IgD-negative memory B cell (primary cell): ENCODE measurements around the gene TTC29. TPM values are rescaled to one million over a fixed set of nuclear protein-coding genes. Genes with fewer than 3 reads are reported as not detected.

Experiments
- H3K27ac Mint-ChIP-seq, 3 donors: one replicate each; pipeline ENCODE4 v1.8.0; 2020 to 2022; ENCODE audit warnings: mild to moderate bottlenecking in 3 of 3, mixed read lengths in 3 of 3, moderate library complexity in 1 of 3
- H3K27me3 Mint-ChIP-seq: one replicate; pipeline ENCODE4 v1.8.0; 2021; ENCODE audit warnings: mixed read lengths
- H3K36me3 Mint-ChIP-seq: one replicate; pipeline ENCODE4 v1.8.0; 2020; ENCODE audit warnings: mild to moderate bottlenecking, mixed read lengths
- H3K4me1 Mint-ChIP-seq, 3 donors: one replicate each; pipeline ENCODE4 v1.8.0; 2020 to 2022; ENCODE audit warnings: mixed read lengths in 3 of 3, mild to moderate bottlenecking in 1 of 3
- H3K4me3 Mint-ChIP-seq, 4 donors: one replicate each; pipeline ENCODE4 v1.8.0; 2020 to 2022; ENCODE audit warnings: mild to moderate bottlenecking in 4 of 4, mixed read lengths in 4 of 4, moderate library complexity in 3 of 4
- H3K9me3 Mint-ChIP-seq, 3 donors: one replicate each; pipeline ENCODE4 v1.8.0; 2020 to 2021; ENCODE audit warnings: mixed read lengths in 3 of 3, mild to moderate bottlenecking in 1 of 3
- polyA plus RNA-seq: library from polyadenylated mRNA; unstranded; fragments of 300-500 nt; fragmentation: Illumina TruSeq; gene quantifications from one replicate; pipeline ENCODE4 v1.2.3, GENCODE V29; 2021

The TTC29 gene
- polyA plus RNA-seq, 1 donor from 2014 or later = not detected

DNA sequence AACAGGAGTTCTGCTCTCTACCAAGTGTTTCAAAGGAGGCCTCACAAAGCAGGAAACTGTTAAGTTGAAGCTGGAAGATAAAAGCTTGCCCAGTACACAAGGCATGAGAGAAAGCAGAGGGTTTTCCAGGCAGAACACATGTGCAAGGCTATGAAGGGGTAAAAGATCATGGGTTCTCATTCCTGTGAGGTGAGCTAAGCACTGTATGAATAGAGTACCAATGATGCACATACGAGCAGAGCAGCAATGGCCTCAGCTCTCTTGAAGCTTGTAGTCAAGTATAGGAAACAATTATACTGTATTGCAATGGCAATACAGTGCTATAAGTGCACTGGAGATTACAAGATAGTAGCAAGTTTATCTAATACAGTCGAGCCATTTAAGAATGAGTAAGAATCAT, 18.0 kb downstream of the TTC29 start:
- no peak overlapping the region for H3K27ac Mint-ChIP-seq
- H3K4me3 Mint-ChIP-seq = no peak overlapping the region
- H3K9me3 Mint-ChIP-seq = no peaks in the 10 kb centered on the region
- H3K36me3 Mint-ChIP-seq = no peaks in the 10 kb centered on the region
- peaks cover 9% of the 10 kb centered on the region for H3K27me3 Mint-ChIP-seq
- H3K4me1 Mint-ChIP-seq = no peaks in the 10 kb centered on the region

DNA sequence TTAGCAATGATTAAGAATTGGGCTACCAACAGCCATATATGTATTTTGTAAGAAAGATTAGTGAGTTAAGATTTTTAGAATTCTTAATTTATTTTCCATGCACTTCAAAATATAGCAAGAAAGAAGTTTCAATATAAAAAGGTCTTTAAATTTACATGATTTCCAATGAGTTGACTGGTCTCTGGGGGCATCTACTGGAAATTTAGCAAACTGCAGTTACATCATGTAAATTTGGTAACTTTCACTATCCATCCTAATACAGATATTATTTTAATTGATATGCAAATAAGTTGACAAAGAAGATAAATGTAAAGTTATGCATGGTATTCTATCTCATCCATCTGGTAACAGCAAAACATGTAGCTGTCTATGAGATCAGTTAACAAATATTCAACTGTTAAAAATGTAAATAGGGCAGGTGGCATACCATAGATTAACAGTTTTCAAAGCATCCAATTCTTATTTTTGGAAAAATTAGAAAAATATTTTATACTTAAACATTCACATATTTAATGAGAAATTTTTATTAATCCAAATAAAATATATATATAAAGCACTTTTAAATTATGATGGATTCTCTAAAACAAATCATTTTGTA, 29.1 kb downstream of the TTC29 start:
- H3K27me3 Mint-ChIP-seq = peaks cover 2% of the 10 kb centered on the region
- H3K27ac Mint-ChIP-seq = no peak overlapping the region
- no peaks in the 10 kb centered on the region for H3K36me3 Mint-ChIP-seq
- H3K4me1 Mint-ChIP-seq = no peaks in the 10 kb centered on the region
- H3K9me3 Mint-ChIP-seq = no peaks in the 10 kb centered on the region
- no peak overlapping the region for H3K4me3 Mint-ChIP-seq

DNA sequence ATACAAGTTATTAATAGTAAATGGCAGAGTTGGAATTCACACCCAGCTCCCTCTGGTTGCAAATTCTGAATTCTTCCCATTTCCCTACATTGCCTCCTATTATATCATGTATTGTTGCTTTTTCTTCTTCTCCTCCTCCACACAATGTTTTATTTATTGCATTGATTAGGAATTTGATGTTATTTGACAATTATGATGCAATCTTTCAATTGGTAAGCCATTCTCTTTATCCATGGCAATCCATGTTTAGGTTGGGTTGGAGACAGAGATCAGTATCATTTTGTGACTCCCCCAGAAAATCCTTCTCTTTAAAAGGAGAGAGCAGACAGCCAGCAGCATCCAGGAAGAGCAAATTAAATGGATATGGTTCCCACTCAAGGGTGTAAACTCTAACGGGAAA, 30.5 kb downstream of the TTC29 start:
- no peak overlapping the region for H3K4me3 Mint-ChIP-seq
- no peak overlapping the region for H3K27ac Mint-ChIP-seq
- peaks cover 0 to 1% (median 0%) of the 10 kb centered on the region in 3 donors for H3K4me1 Mint-ChIP-seq
- H3K36me3 Mint-ChIP-seq = no peaks in the 10 kb centered on the region
- H3K9me3 Mint-ChIP-seq = no peaks in the 10 kb centered on the region
- H3K27me3 Mint-ChIP-seq = peaks cover 2% of the 10 kb centered on the region

DNA sequence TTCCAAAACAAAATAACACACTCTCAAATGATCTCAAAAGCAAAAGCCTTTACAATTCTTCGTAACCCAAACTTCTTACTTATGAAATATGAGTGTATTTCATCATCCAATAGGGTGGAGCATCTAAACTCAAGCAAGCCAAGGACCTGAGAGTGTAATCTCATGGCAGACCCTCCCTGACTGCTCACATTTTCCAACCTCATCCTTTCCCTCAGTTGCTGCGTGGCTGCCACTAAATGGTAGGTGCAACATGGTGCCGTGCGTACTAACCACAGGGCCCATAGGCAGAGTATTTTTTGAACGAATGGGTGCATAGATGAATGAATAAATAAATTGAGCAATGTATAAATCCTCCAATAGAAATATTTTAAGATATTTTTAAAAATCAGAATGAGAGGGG, 45.4 kb downstream of the TTC29 start:
- H3K4me3 Mint-ChIP-seq = no peak overlapping the region
- H3K9me3 Mint-ChIP-seq = no peaks in the 10 kb centered on the region
- H3K27ac Mint-ChIP-seq = no peak overlapping the region
- peaks cover 2% of the 10 kb centered on the region for H3K27me3 Mint-ChIP-seq
- H3K4me1 Mint-ChIP-seq = no peaks in the 10 kb centered on the region
- H3K36me3 Mint-ChIP-seq = no peaks in the 10 kb centered on the region

DNA sequence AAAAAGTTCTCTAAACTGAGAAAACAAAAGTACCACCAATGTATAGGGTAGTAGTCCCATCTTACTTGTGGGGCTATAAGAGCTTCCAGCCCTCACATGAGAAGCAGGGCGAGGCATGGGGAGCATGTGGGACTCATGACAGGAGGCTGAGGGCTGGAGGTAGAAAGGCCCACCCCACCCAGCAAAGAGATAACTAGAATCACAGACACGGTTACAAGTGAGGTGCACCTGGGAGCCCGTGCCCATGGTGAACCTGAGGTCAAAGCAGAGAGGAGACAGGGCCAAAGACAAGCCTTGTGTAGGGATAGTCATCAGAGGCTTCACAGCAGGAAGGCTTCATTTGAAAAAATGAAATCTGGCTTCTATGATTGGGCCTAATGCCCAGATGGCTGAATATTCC, 55.4 kb downstream of the TTC29 start:
- Mint-ChIP-seq H3K36me3 (no peaks in the 10 kb centered on the region), H3K4me3 (no peak overlapping the region), H3K9me3 (peaks cover 0 to 7% (median 2%) of the 10 kb centered on the region in 3 donors), H3K27me3 (no peaks in the 10 kb centered on the region), H3K27ac (no peak overlapping the region), H3K4me1 (peaks cover 0 to 1% (median 0%) of the 10 kb centered on the region in 3 donors)

DNA sequence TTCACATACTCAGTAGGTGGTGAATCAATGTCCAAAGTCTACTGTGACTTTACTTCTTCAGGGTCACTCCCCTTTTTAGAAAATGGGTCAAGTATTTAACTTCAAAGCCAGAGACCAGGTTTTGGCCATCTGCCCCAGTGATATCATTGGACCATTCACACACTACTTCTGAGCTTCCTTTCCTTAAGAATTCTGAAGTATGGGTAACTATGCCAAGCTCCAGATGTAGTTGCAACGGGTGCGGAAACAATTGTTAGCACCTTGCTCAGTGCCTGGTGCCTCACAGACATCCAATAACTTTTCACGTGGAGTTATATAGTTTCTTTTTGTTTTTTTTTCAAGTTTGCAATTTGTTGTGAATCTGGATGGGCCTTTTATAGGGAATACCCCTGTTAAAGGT, 62.6 kb downstream of the TTC29 start:
- Mint-ChIP-seq H3K27me3 (no peaks in the 10 kb centered on the region), H3K4me1 (no peaks in the 10 kb centered on the region), H3K36me3 (no peaks in the 10 kb centered on the region), H3K27ac (no peak overlapping the region), H3K9me3 (peaks cover 0 to 3% (median 0%) of the 10 kb centered on the region in 3 donors), H3K4me3 (no peak overlapping the region)

DNA sequence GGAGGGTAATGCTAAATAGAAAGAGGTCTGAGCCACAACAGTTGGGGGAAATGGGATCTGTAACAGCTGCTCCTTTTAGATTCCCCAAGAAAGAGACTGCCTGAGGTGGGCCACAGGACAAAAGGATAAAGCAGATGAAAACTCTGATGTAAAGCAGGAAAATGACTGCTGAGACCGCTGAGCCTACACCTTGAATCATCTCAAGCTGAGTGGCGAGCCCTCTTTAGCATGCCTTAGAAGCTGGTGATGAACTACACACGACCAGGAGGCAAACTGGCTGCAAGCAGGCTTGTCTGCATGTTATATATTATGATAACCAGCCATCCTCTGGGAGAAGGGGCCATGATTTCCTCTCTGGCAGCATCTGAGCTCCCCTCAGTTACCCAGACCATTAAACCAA, 88.4 kb downstream of the TTC29 start:
- H3K9me3 Mint-ChIP-seq = peaks cover 0 to 2% (median 0%) of the 10 kb centered on the region in 3 donors
- no peak overlapping the region for H3K4me3 Mint-ChIP-seq
- H3K27me3 Mint-ChIP-seq = peaks cover 8% of the 10 kb centered on the region
- H3K4me1 Mint-ChIP-seq = no peaks in the 10 kb centered on the region
- no peaks in the 10 kb centered on the region for H3K36me3 Mint-ChIP-seq
- H3K27ac Mint-ChIP-seq = no peak overlapping the region

DNA sequence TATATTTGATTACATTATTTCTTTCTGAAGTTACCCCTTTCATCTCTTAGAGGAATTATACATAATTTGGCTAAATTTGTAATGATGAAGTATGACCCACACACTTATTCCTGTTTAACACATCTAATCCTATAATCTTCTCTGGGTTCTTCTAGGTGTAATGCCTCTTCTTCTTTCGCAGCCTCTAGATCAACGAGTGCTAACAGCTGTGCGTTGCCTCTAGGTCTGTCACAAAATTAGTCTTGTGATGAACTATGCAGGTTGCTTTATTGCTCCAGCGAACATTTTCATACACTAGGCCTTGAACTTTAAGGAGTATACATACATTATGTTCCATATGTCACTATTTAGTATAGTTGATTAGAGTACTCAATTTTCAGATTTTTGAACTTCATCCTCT, 89.9 kb downstream of the TTC29 start:
- Mint-ChIP-seq H3K4me1 (no peaks in the 10 kb centered on the region), H3K36me3 (no peaks in the 10 kb centered on the region), H3K27me3 (peaks cover 11% of the 10 kb centered on the region), H3K4me3 (no peak overlapping the region), H3K27ac (no peak overlapping the region), H3K9me3 (peaks cover 0 to 2% (median 0%) of the 10 kb centered on the region in 3 donors)

DNA sequence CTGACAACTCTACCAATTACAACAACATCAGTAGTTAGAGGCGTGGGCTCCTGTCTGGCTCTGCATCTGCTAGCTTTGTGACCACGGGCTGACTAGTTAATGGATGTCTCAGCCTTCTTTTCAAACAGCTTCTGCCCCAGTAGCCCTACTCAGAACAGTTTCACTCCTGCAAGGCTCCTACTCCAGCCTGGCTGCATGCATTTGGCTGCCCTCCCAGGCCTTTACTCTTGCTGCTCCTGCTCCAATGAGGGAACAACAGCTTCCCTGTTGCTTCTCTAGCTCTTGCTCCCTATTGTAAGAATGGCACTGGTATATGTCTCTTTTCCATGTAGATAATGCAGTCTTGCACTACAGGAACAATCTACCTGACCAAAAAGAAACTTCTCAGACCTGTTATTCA, 93.3 kb downstream of the TTC29 start:
- H3K27ac Mint-ChIP-seq = no peak overlapping the region
- H3K4me3 Mint-ChIP-seq = no peak overlapping the region
- H3K36me3 Mint-ChIP-seq = no peaks in the 10 kb centered on the region
- no peaks in the 10 kb centered on the region for H3K4me1 Mint-ChIP-seq
- H3K9me3 Mint-ChIP-seq = no peaks in the 10 kb centered on the region
- H3K27me3 Mint-ChIP-seq = peaks cover 11% of the 10 kb centered on the region

DNA sequence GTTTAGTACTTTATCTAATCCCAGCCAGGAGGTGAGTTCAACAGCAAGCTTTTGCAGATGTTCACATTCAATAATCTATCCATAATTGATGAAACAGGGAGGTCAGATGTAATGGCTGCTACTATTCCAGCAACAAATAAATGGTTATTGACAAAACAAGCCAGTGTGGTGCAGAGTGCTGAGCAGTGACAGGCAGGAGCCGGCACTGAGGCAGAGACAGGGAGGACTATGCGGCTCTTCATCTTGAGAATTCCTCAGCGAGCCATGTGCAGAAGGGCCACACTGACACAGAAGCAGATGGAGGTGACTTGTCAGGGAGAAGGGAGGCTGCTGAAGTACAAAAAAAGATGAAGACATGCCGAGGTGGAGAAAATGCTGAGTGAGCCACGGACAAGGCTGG, 98.3 kb downstream of the TTC29 start:
- Mint-ChIP-seq H3K27me3 (peaks cover 3% of the 10 kb centered on the region), H3K4me1 (no peaks in the 10 kb centered on the region), H3K9me3 (no peaks in the 10 kb centered on the region), H3K27ac (no peak overlapping the region), H3K4me3 (no peak overlapping the region), H3K36me3 (no peaks in the 10 kb centered on the region)

DNA sequence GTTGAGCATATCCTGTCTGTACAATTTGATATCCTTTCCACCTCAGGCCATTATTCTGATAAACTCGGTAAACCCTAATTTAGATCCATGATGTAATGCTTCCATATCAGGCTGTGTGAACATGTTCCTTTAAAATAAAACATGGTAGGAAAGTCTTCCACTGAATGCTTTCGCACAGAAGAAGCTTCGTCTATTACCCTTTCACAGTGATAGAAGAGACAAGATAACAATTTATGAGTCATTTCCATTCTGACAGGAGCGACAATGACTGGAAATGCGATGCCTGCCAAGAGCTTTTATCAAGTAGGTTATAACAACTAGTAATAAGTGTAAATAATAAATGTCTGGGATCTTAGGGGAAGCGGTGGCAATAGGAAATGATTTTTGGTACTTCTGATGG, 98.8 kb downstream of the TTC29 start:
- H3K27me3 Mint-ChIP-seq = peaks cover under 1% of the 10 kb centered on the region
- H3K4me1 Mint-ChIP-seq = no peaks in the 10 kb centered on the region
- H3K27ac Mint-ChIP-seq = no peak overlapping the region
- no peaks in the 10 kb centered on the region for H3K9me3 Mint-ChIP-seq
- no peaks in the 10 kb centered on the region for H3K36me3 Mint-ChIP-seq
- H3K4me3 Mint-ChIP-seq = no peak overlapping the region

DNA sequence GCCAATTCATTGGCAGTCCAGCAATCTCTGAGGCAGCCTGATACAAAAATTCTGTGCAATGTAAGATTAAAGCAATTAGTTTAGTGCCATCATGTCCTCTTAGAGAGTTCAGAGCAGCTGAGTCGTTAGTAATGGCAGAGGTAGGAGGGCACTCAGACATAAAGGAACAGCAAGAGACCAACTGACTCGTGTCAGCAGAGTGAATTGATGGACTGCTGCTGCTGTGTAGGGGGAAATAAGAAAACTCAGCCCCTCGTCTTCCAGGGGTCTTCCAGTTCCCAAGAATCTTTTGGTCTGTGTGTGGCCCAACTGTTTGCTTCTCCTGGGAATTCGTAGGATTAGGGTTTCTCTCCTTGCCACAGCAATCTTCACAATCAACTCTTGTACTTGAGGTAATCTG, 100.9 kb downstream of the TTC29 start:
- Mint-ChIP-seq H3K4me3 (no peak overlapping the region), H3K36me3 (no peaks in the 10 kb centered on the region), H3K4me1 (no peaks in the 10 kb centered on the region), H3K27ac (no peak overlapping the region), H3K27me3 (no peaks in the 10 kb centered on the region), H3K9me3 (no peaks in the 10 kb centered on the region)

DNA sequence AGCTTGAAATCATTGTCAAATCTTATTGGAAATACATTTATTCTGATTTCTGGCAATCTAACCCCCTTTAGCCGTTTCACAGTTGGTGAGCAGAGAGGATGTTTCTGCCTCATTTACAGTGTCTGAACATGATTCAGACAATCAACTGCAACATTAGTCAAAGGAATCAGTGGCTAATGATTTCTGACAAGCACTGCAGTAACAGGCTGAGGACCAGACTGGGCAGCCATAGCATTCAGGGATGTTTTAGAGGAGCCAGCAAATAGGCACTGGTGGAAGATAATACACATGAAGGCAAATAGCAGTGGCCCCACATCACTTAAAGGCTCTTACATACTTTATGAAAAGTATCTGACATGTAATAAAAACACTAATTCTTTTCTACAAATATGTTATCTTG, 102.8 kb downstream of the TTC29 start:
- H3K27ac Mint-ChIP-seq = no peak overlapping the region
- H3K27me3 Mint-ChIP-seq = no peaks in the 10 kb centered on the region
- no peak overlapping the region for H3K4me3 Mint-ChIP-seq
- no peaks in the 10 kb centered on the region for H3K9me3 Mint-ChIP-seq
- H3K36me3 Mint-ChIP-seq = no peaks in the 10 kb centered on the region
- no peaks in the 10 kb centered on the region for H3K4me1 Mint-ChIP-seq

DNA sequence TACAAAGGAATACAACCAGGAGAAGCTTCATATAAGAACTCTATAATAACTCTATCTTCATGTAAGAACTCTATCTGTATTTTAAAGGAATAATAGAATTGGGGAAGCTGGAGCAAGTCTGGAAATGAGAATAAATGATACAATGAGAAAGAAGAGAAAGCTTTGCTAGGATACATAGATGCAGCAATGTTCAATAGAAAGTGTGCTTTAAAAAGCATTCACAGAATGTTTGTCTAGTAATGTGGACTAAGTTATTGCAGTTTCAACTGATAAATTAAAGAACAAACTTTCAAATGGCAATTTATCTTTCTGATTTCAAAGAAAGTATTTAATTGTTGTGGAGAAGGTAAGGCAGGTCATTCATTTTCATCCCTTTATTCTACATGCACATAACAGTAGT, 104.9 kb downstream of the TTC29 start:
- Mint-ChIP-seq H3K4me1 (no peaks in the 10 kb centered on the region), H3K36me3 (no peaks in the 10 kb centered on the region), H3K27me3 (no peaks in the 10 kb centered on the region), H3K27ac (no peak overlapping the region), H3K9me3 (peaks cover 0 to 3% (median 0%) of the 10 kb centered on the region in 3 donors), H3K4me3 (no peak overlapping the region)

DNA sequence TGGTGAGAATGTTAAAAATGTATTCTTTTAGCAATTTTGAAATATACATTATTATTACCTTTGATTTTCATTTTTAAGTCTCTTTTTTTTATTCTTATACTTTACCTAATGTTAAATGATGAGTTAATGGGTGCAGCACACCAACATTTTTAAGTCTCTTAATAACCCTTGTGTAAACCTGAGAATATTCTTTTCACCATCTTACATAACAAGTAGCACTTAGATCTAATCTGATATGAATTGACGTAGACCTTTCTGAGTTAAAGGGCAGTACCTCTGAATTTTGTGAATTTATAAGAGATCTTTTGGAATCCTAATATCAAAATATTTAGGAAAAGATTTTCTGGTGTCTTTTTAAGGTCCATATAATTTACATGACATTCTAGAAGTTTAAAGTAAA, 110.6 kb downstream of the TTC29 start:
- H3K27me3 Mint-ChIP-seq = no peaks in the 10 kb centered on the region

DNA sequence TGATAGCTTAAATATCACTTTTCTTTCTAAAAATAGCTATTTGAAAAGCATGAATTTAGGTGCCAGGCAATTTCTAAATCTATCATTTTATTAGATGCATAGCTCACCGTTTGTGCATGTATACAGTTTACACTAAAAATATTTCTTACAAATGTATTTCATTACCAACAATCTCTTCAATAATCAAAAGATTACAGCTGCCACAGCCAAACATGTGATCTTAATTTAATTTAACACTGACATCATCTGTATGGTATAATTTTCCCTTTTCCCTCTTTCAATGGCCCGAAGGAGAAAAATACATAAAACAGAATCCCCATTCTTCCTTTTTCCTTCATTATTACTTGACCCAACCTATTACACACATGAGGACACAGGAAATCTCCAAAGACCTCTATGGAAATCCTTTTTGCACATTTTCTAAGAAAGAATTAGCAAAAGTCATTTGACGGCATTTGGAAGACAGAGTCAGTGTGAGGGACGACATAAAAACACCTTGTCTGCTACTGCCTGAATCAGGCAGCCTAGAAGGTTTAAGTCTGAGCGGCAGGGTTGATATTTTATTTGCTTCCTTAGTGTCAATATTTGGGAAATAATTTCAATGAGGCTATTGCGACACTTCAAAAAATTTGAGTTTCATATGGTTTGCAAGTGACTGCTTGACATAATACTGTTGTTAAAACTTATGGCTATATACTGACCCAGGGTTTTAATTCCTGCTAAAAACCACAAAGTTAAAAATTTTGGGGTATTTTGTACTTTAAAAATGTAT, 111.2 kb downstream of the TTC29 start:
- peak overlapping the region in 1 of 3 donors; percentile 61 for H3K27ac Mint-ChIP-seq
- no peaks in the 10 kb centered on the region for H3K36me3 Mint-ChIP-seq
- no peaks in the 10 kb centered on the region for H3K4me1 Mint-ChIP-seq
- H3K27me3 Mint-ChIP-seq = no peaks in the 10 kb centered on the region
- no peak overlapping the region for H3K4me3 Mint-ChIP-seq
- H3K9me3 Mint-ChIP-seq = peaks cover 0 to 3% (median 0%) of the 10 kb centered on the region in 3 donors

More for the DNA sequence above, 110.6 kb downstream of the TTC29 start:
- Mint-ChIP-seq H3K4me3 (no peak overlapping the region), H3K4me1 (no peaks in the 10 kb centered on the region), H3K36me3 (no peaks in the 10 kb centered on the region), H3K9me3 (peaks cover 0 to 3% (median 0%) of the 10 kb centered on the region in 3 donors), H3K27ac (no peak overlapping the region)
